HEK293 (cell line): ENCODE data around the gene MRTFA.

Source experiments
- AEBP2 ChIP-seq: fragments of 450-650 bp; formaldehyde crosslinking; IDR thresholded peaks from 2 replicates; pipeline ENCODE4 v1.5.1; 2016; ENCODE audit warnings: missing biosample characterization, missing genetic modification characterization, borderline replicate concordance
- SETDB1 ChIP-seq: IDR thresholded peaks from one replicate; pipeline ENCODE4 v1.6.1; 2017; ENCODE audit warnings: mild to moderate bottlenecking, low read length, moderate library complexity, mixed read lengths; ENCODE audit not compliant: insufficient read length
- ZXDB ChIP-seq: fragments of 450-650 bp; formaldehyde crosslinking; IDR thresholded peaks from 2 replicates; pipeline ENCODE4 v1.5.1; 2016; ENCODE audit warnings: missing biosample characterization, missing genetic modification characterization
- TF ChIP-seq, protein P1 (sequence below): IDR thresholded peaks from 2 replicates; pipeline ENCODE4 v1.6.1; 2011; ENCODE audit warnings: mild to moderate bottlenecking, low read depth, low read length, borderline replicate concordance
- TF ChIP-seq, protein P2 (sequence below): fragments of 450-650 bp; formaldehyde crosslinking; IDR thresholded peaks from 2 replicates; pipeline ENCODE4 v1.5.1; 2017; ENCODE audit warnings: missing biosample characterization, missing genetic modification characterization

GRCh38 chr22:40414838-40415505 lies 221.5 kb downstream of the MRTFA start:
- TF ChIP-seq SETDB1: no peak
- TF ChIP-seq, protein P1, sequence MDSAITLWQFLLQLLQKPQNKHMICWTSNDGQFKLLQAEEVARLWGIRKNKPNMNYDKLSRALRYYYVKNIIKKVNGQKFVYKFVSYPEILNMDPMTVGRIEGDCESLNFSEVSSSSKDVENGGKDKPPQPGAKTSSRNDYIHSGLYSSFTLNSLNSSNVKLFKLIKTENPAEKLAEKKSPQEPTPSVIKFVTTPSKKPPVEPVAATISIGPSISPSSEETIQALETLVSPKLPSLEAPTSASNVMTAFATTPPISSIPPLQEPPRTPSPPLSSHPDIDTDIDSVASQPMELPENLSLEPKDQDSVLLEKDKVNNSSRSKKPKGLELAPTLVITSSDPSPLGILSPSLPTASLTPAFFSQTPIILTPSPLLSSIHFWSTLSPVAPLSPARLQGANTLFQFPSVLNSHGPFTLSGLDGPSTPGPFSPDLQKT: no peak
- no peak for TF ChIP-seq AEBP2 (tag by site-specific recombination)
- TF ChIP-seq, protein P2, sequence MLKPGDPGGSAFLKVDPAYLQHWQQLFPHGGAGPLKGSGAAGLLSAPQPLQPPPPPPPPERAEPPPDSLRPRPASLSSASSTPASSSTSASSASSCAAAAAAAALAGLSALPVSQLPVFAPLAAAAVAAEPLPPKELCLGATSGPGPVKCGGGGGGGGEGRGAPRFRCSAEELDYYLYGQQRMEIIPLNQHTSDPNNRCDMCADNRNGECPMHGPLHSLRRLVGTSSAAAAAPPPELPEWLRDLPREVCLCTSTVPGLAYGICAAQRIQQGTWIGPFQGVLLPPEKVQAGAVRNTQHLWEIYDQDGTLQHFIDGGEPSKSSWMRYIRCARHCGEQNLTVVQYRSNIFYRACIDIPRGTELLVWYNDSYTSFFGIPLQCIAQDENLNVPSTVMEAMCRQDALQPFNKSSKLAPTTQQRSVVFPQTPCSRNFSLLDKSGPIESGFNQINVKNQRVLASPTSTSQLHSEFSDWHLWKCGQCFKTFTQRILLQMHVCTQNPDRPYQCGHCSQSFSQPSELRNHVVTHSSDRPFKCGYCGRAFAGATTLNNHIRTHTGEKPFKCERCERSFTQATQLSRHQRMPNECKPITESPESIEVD (tag by site-specific recombination): no peak
- no peak for TF ChIP-seq ZXDB (tag by site-specific recombination)
